ENCODE measurements around the gene SDHAF1.
A peak's percentile ranks its signal among the peaks of the same experiment; 100 is the strongest.

Gene SDHAF1

DNA sequence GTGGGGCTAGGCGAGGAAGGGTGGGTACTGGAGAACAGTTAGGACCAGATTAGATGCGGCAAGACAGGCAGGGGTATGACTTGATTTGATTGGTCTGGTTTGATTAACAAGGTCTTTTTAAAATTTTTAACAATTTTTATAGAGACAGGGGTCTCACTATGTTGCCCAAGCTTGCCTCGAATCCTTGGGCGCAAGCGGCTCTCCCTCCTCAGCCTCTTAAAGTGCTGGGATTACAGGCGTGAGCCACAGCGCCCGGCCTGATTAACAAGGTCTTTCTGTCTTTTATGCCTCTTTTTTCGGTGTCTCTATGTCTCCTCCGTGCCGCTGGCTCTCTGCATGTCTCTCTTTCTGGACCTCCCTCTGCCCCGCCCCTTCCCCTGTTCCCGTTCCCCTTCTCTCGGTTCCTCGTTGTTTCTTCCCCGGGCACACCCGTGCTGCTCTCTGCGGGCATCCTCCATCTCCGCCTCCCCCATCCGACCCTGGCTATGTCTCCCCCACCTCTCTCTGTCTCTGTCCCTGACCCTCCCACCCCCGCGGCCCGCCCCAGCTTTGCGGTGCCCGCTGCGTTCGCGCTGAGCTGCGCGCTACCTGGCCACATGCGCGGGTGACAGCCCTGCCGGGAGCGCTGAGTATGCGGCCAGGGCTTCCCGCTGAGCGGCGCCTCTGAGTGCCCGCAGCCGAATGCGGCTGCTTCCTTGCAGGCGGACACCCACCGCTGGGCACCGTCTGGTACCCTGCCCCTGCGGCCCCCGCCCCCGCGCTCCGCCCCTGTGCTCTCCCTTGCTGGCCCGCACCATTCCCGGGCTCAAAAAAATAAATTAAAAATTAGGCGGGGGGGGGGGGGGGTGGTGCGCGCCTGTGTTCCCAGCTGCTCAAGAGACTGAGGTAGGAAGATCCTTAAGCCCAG, 8.1 kb upstream of the SDHAF1 start:
- TF ChIP-seq, protein P1, sequence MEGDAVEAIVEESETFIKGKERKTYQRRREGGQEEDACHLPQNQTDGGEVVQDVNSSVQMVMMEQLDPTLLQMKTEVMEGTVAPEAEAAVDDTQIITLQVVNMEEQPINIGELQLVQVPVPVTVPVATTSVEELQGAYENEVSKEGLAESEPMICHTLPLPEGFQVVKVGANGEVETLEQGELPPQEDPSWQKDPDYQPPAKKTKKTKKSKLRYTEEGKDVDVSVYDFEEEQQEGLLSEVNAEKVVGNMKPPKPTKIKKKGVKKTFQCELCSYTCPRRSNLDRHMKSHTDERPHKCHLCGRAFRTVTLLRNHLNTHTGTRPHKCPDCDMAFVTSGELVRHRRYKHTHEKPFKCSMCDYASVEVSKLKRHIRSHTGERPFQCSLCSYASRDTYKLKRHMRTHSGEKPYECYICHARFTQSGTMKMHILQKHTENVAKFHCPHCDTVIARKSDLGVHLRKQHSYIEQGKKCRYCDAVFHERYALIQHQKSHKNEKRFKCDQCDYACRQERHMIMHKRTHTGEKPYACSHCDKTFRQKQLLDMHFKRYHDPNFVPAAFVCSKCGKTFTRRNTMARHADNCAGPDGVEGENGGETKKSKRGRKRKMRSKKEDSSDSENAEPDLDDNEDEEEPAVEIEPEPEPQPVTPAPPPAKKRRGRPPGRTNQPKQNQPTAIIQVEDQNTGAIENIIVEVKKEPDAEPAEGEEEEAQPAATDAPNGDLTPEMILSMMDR (IDR thresholded peaks at IDR 0.05; ENCODE audit: low read depth, low read length) = no peak
- no peak for DNase-seq (ENCODE audit: low read depth, low spot score)
- in situ Hi-C loops (cut with HindIII; ENCODE audit: low sequenced_read_pairs) = no loop called here
- H3K4me3 ChIP-seq (ENCODE audit: low read depth, low read length) = peak overlapping the region; percentile 14

DNA sequence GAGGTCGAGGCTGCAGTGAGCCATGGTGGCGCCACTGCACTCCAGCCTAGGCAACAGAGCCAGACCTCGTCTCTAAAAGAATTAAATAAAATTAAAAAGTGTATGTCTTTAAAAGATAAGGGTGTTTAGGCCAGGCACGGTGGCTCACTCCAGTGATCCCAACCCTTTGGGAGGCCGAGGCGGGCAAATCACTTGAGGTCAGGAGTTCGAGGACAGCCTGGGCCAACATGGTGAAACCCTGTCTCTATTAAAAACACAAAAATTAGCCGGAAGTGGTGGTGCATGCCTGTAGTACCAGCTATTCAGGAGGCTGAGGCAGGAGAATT, 7.5 kb upstream of the SDHAF1 start:
- in situ Hi-C loops (cut with HindIII; ENCODE audit: low sequenced_read_pairs) = no loop called here
- no peak overlapping the region for H3K4me3 ChIP-seq (ENCODE audit: low read depth, low read length)
- no peak for DNase-seq (ENCODE audit: low read depth, low spot score)
- TF ChIP-seq, protein P1 (IDR thresholded peaks at IDR 0.05; ENCODE audit: low read depth, low read length) = no peak

DNA sequence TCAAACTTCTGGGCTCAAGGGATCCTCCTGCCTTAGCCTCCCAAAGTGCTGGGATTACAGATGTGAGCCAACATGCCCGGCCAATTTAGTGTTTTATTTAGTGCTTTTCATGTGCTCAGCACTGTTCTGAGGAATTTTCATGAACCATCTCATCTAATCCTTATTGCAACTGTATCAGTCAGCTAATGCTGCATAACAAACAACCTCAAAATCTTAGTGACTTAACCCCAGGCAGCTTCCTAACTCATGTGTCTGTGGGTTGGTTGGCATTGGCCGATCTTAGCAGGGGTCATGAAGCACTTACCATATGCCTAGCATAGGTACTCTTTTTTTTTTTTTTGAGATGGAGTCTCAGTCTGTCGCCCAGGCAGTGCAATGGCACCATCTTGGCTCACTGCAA, 6.2 kb upstream of the SDHAF1 start:
- TF ChIP-seq, protein P1 (IDR thresholded peaks at IDR 0.05; ENCODE audit: low read depth, low read length) = no peak
- DNase-seq (ENCODE audit: low read depth, low spot score) = no peak
- H3K4me3 ChIP-seq (ENCODE audit: low read depth, low read length) = no peak overlapping the region
- in situ Hi-C loops (cut with HindIII; ENCODE audit: low sequenced_read_pairs) = no loop called here

DNA sequence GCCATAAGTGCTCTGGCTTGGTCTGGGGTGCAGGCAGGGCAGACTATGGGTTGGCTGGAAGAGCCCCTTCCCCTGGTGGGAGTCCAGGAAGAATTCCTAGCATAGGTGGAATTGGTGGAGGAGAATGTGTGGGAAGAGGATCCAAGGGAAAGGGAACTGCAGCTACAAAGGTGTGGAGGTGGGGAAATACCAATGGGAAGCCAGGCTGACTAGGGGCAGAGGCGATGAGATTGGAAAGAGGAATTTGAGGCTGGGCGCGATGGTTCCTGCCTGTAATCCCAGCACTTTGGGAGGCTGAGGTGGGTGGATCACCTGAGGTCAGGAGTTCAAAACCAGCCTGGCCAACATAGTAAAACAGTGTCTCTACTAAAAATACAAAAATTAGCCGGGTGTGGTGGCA, 4.8 kb upstream of the SDHAF1 start:
- in situ Hi-C loops (cut with HindIII; ENCODE audit: low sequenced_read_pairs) = no loop called here
- TF ChIP-seq, protein P1 (IDR thresholded peaks at IDR 0.05; ENCODE audit: low read depth, low read length) = no peak
- no peak for DNase-seq (ENCODE audit: low read depth, low spot score)
- H3K4me3 ChIP-seq (ENCODE audit: low read depth, low read length) = no peak overlapping the region

DNA sequence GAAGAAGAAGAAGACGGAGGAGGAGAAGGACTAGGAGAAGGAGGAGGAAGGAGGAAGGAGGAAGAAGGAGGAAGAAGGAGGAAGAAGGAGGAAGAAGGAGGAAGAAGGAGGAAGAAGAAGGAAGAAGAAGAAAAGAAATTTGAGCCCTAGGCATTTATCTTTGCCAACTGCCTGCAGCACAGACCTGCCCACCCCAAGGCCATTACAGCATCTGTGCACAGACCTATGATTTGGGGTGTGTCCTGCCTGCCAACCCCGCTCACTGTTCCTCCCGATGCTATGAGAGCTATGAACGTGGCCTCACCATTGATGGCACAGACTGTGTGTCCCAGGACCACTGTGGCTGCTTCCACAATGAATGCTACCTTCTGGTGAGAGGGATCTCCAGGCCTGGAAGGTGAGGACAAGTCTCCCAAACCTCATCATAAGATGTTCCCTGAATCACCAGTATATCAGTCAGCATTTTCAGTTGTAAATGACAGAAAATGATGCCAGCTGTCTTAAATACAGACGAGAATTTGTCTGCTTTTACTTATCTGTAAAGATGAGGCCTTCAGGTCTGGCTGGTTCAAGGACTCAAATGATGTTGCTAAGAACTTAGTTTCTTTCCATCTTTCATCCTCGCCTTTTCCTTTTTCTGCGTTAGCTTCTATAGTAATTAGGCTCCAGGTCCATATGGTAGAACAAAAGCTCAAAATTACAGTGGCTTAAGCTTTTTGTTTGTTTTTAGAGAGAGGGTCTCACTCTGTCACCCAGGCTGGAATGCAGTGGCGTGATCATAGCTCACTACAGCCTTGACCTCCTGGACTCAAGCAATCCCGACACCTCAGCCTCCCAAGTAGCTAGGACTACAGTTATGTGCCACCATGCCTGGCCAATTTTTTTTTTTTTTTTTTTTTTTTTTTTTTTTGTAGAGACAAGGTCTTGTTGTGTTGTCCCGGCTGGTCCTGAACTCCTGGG, 3.9 kb upstream of the SDHAF1 start:
- in situ Hi-C loops (cut with HindIII; ENCODE audit: low sequenced_read_pairs) = no loop called here
- no peak for DNase-seq (ENCODE audit: low read depth, low spot score)
- no peak overlapping the region for H3K4me3 ChIP-seq (ENCODE audit: low read depth, low read length)
- TF ChIP-seq, protein P1 (IDR thresholded peaks at IDR 0.05; ENCODE audit: low read depth, low read length) = no peak

DNA sequence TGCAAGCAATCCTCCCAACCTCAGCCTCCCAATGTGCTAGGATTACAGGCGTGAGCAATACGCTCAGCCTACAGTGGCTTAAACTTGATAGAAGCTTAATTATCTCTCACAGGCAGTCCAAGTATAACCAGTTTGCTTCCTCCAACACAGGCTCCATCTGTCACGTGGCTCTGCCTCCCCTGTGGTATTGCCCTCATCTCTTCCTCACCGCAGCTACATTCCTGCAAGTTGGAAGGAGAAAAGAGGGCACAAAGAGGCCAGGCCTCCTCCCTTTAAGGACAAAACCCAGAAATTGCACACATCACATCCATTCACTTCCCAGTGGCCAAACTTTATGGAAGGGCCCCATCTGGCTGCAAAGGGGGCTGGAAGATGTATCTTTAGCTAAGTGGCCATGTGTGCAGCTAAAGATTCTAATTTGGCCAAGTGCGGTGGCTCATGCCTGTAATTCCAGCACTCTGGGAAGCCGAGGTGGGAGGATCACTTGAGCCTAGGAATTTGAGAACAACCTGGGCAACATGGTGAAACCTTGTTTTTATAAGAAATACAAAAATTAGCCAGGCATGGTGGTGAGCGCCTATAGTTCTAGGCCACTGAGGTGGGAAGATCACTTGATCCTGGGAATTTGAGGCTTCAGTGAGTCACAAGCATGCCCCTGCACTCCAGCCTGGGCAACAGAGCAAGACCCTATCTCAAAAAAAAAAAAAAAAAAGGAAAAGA, 3.1 kb upstream of the SDHAF1 start:
- TF ChIP-seq, protein P1 (IDR thresholded peaks at IDR 0.05; ENCODE audit: low read depth, low read length) = no peak
- DNase-seq (ENCODE audit: low read depth, low spot score) = no peak
- in situ Hi-C loops (cut with HindIII; ENCODE audit: low sequenced_read_pairs) = no loop called here
- H3K4me3 ChIP-seq (ENCODE audit: low read depth, low read length) = no peak overlapping the region

Measured in astrocyte of the spinal cord (primary cell).